GM23338 (cell line): ENCODE results near the gene HNRNPM. TPM values are rescaled to one million over a fixed set of nuclear protein-coding genes. Genes with fewer than 3 reads are reported as not detected.

ENCODE experiments used
- ATAC-seq: fragments of 200-7000 bp; cut with Tn5 transposase; 3 replicates; pipeline ENCODE4 v1.9.1; 2020
- DNase-seq: peaks from one replicate; pipeline ENCODE4 v3.0.0-alpha.2; 2015; ENCODE audit warnings: low spot score
- H2AFZ ChIP-seq: fragments of 200-600 bp; sonication (generic); 2 replicates; pipeline ENCODE4 v1.8.0; 2016; ENCODE audit warnings: antibody characterized with exemption, mild to moderate bottlenecking, moderate library complexity
- H3F3A ChIP-seq: fragments of 200-600 bp; sonication (generic); replicated peaks from 2 replicates; pipeline ENCODE4 v1.8.0; 2017; ENCODE audit warnings: antibody characterized with exemption, mixed run types, low read depth
- H3K27ac ChIP-seq: fragments of 200-600 bp; sonication (generic); 2 replicates; pipeline ENCODE4 v1.6.1; 2016; ENCODE audit warnings: low read depth
- H3K27me3 ChIP-seq: fragments of 200-600 bp; sonication (generic); 2 replicates; pipeline ENCODE4 v1.8.0; 2016; ENCODE audit warnings: mild to moderate bottlenecking, mixed run types, moderate library complexity; ENCODE audit not compliant: insufficient read depth
- H3K36me3 ChIP-seq: fragments of 200-600 bp; sonication (generic); 2 replicates; pipeline ENCODE4 v1.8.0; 2016; ENCODE audit warnings: mild to moderate bottlenecking; ENCODE audit not compliant: insufficient read depth
- H3K4me1 ChIP-seq: fragments of 200-600 bp; sonication (generic); 2 replicates; pipeline ENCODE4 v1.8.0; 2016; ENCODE audit warnings: mild to moderate bottlenecking, moderate library complexity; ENCODE audit not compliant: insufficient read depth
- H3K4me2 ChIP-seq: fragments of 200-600 bp; sonication (generic); 2 replicates; pipeline ENCODE4 v1.7.1; 2017; ENCODE audit warnings: mixed run types
- H3K4me3 ChIP-seq: fragments of 200-600 bp; sonication (generic); 2 replicates; pipeline ENCODE4 v1.6.1; 2016; ENCODE audit warnings: mixed run types
- H3K79me2 ChIP-seq: fragments of 200-600 bp; sonication (generic); replicated peaks from 2 replicates; pipeline ENCODE4 v1.8.0; 2017; ENCODE audit warnings: mild to moderate bottlenecking; ENCODE audit not compliant: insufficient read depth
- H3K9me2 ChIP-seq: fragments of 200-600 bp; sonication (generic); 2 replicates; pipeline ENCODE4 v1.8.0; 2017; ENCODE audit not compliant: insufficient read depth
- H4K20me1 ChIP-seq: fragments of 200-600 bp; sonication (generic); replicated peaks from 2 replicates; pipeline ENCODE4 v1.8.0; 2017; ENCODE audit warnings: mild to moderate bottlenecking; ENCODE audit not compliant: insufficient read depth
- H3K27ac Mint-ChIP-seq: 2 replicates; pipeline ENCODE4 v1.8.0; 2020; ENCODE audit warnings: inconsistent platforms, mild to moderate bottlenecking, moderate library complexity, mixed read lengths
- H3K27me3 Mint-ChIP-seq: 3 replicates; pipeline ENCODE4 v1.8.0; 2022; ENCODE audit warnings: low read depth, mild to moderate bottlenecking, moderate library complexity, mixed read lengths, inconsistent platforms; ENCODE audit not compliant: insufficient read depth, poor library complexity
- H3K36me3 Mint-ChIP-seq: 3 replicates; pipeline ENCODE4 v1.8.0; 2021; ENCODE audit warnings: low read depth, mild to moderate bottlenecking, inconsistent platforms, moderate library complexity, mixed read lengths
- H3K4me1 Mint-ChIP-seq: 3 replicates; pipeline ENCODE4 v1.8.0; 2020; ENCODE audit warnings: mild to moderate bottlenecking, inconsistent platforms, mixed read lengths
- H3K4me3 Mint-ChIP-seq: 3 replicates; pipeline ENCODE4 v1.8.0; 2021; ENCODE audit warnings: moderate library complexity, mild to moderate bottlenecking, inconsistent platforms, mixed read lengths
- H3K9me3 Mint-ChIP-seq: 3 replicates; pipeline ENCODE4 v1.8.0; 2020; ENCODE audit warnings: moderate library complexity, mild to moderate bottlenecking, inconsistent platforms, mixed read lengths
- CREB1 ChIP-seq: fragments of 250-450 bp; sonication (Bioruptor Pico); IDR thresholded peaks from 2 replicates; pipeline ENCODE4 v1.5.0; 2020; ENCODE audit warnings: low read depth, mild to moderate bottlenecking, moderate library complexity
- CTCF ChIP-seq, 2 experiments: fragments of 200-600 bp in 1 of 2; sonication (generic) in 1 of 2; conservative IDR thresholded peaks; 2 replicates each; pipeline versions ENCODE4 v1.5.1 to v1.6.1; 2016 to 2017; ENCODE audit warnings: antibody characterized with exemption in 2 of 2, low read depth in 2 of 2, mild to moderate bottlenecking in 2 of 2, moderate library complexity in 1 of 2
- EZH2 ChIP-seq: fragments of 200-600 bp; sonication (generic); IDR thresholded peaks from one replicate; pipeline ENCODE4 v1.8.0; 2017; ENCODE audit warnings: antibody characterized with exemption, mild to moderate bottlenecking, low read depth; ENCODE audit not compliant: unreplicated experiment
- EZH2phosphoT487 ChIP-seq: fragments of 200-600 bp; sonication (generic); IDR thresholded peaks from one replicate; pipeline ENCODE4 v1.8.1; 2018; ENCODE audit warnings: antibody characterized with exemption; ENCODE audit not compliant: unreplicated experiment
- JUNB ChIP-seq: IDR thresholded peaks from one replicate; pipeline ENCODE4 v1.6.1; 2016; ENCODE audit warnings: antibody characterized with exemption; ENCODE audit not compliant: unreplicated experiment
- NANOG ChIP-seq: IDR thresholded peaks from 2 replicates; pipeline ENCODE4 v1.6.1; 2016; ENCODE audit warnings: antibody characterized with exemption, borderline replicate concordance
- POLR2AphosphoS5 ChIP-seq: IDR thresholded peaks from 2 replicates; pipeline ENCODE4 v1.6.1; 2016; ENCODE audit warnings: antibody characterized with exemption, low read depth
- STAT1 ChIP-seq: IDR thresholded peaks from one replicate; pipeline ENCODE4 v1.6.1; 2016; ENCODE audit warnings: antibody characterized with exemption; ENCODE audit not compliant: unreplicated experiment
- ZNF114 ChIP-seq: fragments of 250-450 bp; sonication (Bioruptor Pico); IDR thresholded peaks from 2 replicates; pipeline ENCODE4 v1.5.0; 2020; ENCODE audit warnings: mild to moderate bottlenecking, moderate library complexity
- ZNF331 ChIP-seq: fragments of 250-450 bp; sonication (Bioruptor Pico); IDR thresholded peaks from 2 replicates; pipeline ENCODE4 v1.5.0; 2020; ENCODE audit warnings: low read depth, mild to moderate bottlenecking, moderate library complexity
- polyA plus RNA-seq: library from polyadenylated mRNA; unstranded; fragments of >200 nt; fragmentation: Nextera tagmentation; extraction: Ambion mirVana; gene quantifications from 2 replicates; pipeline ENCODE4 v1.2.1, GENCODE V29; 2016
- total RNA-seq: library from RNA; depleted of rRNA; stranded (reverse); fragments of >200 nt; shearing (Covaris generic); gene quantifications from 2 replicates; pipeline ENCODE4 v1.2.3, GENCODE V29; 2014
- TF ChIP-seq, protein P1 (sequence below): fragments of 250-450 bp; sonication (Bioruptor Pico); IDR thresholded peaks from 2 replicates; pipeline ENCODE4 v1.5.0; 2020; ENCODE audit warnings: mild to moderate bottlenecking, moderate library complexity
- TF ChIP-seq, protein P2 (sequence below): IDR thresholded peaks from 2 replicates; pipeline ENCODE4 v1.6.1; 2016; ENCODE audit warnings: antibody characterized with exemption

HNRNPM gene
- total and polyA plus RNA-seq, 2 experiments from 2014 or later: 291 to 389 TPM

DNA sequence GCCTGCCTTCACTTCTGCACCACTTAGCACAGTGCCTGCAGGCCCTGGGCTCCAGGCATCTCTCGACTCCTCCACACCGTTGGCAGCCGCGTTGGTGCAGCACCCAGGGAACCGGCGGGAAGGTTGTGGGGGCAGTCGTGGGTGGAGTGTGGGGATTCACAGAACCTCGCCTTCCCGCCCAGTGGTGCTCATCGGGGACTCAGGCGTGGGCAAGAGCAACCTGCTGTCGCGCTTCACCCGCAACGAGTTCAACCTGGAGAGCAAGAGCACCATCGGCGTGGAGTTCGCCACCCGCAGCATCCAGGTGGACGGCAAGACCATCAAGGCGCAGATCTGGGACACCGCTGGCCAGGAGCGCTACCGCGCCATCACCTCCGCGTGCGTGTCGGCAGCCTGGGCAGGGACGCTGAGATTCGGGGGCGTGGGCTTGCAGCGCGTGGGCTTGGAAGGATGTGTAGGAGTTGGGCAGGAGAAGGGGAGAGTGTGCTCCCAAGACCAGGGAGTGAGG is 45.0 kb upstream of the HNRNPM start:
- Histone ChIP-seq H4K20me1 (peaks cover 1% of the 10 kb centered on the region; the same call in 1 of the 2 replicates), H3F3A (0 out of 2 replicates have a peak, but pooled peaks cover 3% of the 10 kb centered on the region), H3K79me2 (peaks cover 39% of the 10 kb centered on the region), H3K4me1 (peaks cover 4% of the 10 kb centered on the region; the same call in 1 of the 2 replicates), H2AFZ (no peak overlapping the region), H3K4me3 (no peak overlapping the region), H3K27ac (no peak overlapping the region), H3K27me3 (no peaks in the 10 kb centered on the region), H3K9me2 (no peaks in the 10 kb centered on the region), H3K4me2 (no peak overlapping the region), H3K36me3 (no peaks in the 10 kb centered on the region)
- TF ChIP-seq STAT1 (no peak), JUNB (no peak)
- Mint-ChIP-seq H3K4me3 (no peak overlapping the region), H3K9me3 (no peaks in the 10 kb centered on the region), H3K27ac (no peak overlapping the region), H3K36me3 (peaks cover 26% of the 10 kb centered on the region), H3K27me3 (peaks cover 8% of the 10 kb centered on the region), H3K4me1 (peaks cover 7% of the 10 kb centered on the region; the same call in 2 of the 3 replicates)
- no peak for DNase-seq
- no peak for ATAC-seq

- Mint-ChIP-seq H3K36me3 (peaks cover 28% of the 10 kb centered on the region), H3K27me3 (peaks cover 6% of the 10 kb centered on the region), H3K4me3 (no peak overlapping the region), H3K4me1 (peaks cover 4% of the 10 kb centered on the region; the same call in 2 of the 3 replicates), H3K27ac (peak overlapping the region; percentile 77; the same call in 1 of the 2 replicates), H3K9me3 (no peaks in the 10 kb centered on the region)
- H4K20me1 ChIP-seq: no peaks in the 10 kb centered on the region; the same call in 1 of the 2 replicates
- no peak for ATAC-seq
- DNase-seq: no peak
- peaks cover 20% of the 10 kb centered on the region for H3K79me2 ChIP-seq
- no peak overlapping the region for H3K4me3 ChIP-seq
- H2AFZ ChIP-seq: no peak overlapping the region
- H3K4me1 ChIP-seq: peaks cover 3% of the 10 kb centered on the region; the same call in 1 of the 2 replicates
- H3K27me3 ChIP-seq: no peaks in the 10 kb centered on the region
- no peak overlapping the region for H3K27ac ChIP-seq
- no peaks in the 10 kb centered on the region for H3F3A ChIP-seq
- H3K36me3 ChIP-seq: no peaks in the 10 kb centered on the region
- no peaks in the 10 kb centered on the region for H3K9me2 ChIP-seq
- H3K4me2 ChIP-seq: no peak overlapping the region
- no peak for TF ChIP-seq EZH2
- TF ChIP-seq CTCF (conservative IDR thresholded peaks at IDR 0.05; ENCODE audit: low read depth in 2 of 2): no peak
- no peak for TF ChIP-seq ZNF114 (CRISPR knock-in tag)
- no peak for TF ChIP-seq STAT1
- TF ChIP-seq, protein P1, sequence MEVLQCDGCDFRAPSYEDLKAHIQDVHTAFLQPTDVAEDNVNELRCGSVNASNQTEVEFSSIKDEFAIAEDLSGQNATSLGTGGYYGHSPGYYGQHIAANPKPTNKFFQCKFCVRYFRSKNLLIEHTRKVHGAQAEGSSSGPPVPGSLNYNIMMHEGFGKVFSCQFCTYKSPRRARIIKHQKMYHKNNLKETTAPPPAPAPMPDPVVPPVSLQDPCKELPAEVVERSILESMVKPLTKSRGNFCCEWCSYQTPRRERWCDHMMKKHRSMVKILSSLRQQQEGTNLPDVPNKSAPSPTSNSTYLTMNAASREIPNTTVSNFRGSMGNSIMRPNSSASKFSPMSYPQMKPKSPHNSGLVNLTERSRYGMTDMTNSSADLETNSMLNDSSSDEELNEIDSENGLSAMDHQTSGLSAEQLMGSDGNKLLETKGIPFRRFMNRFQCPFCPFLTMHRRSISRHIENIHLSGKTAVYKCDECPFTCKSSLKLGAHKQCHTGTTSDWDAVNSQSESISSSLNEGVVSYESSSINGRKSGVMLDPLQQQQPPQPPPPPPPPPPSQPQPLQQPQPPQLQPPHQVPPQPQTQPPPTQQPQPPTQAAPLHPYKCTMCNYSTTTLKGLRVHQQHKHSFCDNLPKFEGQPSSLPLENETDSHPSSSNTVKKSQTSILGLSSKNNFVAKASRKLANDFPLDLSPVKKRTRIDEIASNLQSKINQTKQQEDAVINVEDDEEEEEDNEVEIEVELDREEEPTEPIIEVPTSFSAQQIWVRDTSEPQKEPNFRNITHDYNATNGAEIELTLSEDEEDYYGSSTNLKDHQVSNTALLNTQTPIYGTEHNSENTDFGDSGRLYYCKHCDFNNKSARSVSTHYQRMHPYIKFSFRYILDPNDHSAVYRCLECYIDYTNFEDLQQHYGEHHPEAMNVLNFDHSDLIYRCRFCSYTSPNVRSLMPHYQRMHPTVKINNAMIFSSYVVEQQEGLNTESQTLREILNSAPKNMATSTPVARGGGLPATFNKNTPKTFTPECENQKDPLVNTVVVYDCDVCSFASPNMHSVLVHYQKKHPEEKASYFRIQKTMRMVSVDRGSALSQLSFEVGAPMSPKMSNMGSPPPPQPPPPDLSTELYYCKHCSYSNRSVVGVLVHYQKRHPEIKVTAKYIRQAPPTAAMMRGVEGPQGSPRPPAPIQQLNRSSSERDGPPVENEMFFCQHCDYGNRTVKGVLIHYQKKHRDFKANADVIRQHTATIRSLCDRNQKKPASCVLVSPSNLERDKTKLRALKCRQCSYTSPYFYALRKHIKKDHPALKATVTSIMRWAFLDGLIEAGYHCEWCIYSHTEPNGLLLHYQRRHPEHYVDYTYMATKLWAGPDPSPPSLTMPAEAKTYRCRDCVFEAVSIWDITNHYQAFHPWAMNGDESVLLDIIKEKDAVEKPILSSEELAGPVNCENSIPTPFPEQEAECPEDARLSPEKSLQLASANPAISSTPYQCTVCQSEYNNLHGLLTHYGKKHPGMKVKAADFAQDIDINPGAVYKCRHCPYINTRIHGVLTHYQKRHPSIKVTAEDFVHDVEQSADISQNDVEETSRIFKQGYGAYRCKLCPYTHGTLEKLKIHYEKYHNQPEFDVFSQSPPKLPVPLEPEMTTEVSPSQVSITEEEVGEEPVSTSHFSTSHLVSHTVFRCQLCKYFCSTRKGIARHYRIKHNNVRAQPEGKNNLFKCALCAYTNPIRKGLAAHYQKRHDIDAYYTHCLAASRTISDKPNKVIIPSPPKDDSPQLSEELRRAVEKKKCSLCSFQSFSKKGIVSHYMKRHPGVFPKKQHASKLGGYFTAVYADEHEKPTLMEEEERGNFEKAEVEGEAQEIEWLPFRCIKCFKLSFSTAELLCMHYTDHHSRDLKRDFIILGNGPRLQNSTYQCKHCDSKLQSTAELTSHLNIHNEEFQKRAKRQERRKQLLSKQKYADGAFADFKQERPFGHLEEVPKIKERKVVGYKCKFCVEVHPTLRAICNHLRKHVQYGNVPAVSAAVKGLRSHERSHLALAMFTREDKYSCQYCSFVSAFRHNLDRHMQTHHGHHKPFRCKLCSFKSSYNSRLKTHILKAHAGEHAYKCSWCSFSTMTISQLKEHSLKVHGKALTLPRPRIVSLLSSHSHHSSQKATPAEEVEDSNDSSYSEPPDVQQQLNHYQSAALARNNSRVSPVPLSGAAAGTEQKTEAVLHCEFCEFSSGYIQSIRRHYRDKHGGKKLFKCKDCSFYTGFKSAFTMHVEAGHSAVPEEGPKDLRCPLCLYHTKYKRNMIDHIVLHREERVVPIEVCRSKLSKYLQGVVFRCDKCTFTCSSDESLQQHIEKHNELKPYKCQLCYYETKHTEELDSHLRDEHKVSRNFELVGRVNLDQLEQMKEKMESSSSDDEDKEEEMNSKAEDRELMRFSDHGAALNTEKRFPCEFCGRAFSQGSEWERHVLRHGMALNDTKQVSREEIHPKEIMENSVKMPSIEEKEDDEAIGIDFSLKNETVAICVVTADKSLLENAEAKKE (CRISPR knock-in tag): no peak
- no peak for TF ChIP-seq POLR2AphosphoS5
- TF ChIP-seq, protein P2, sequence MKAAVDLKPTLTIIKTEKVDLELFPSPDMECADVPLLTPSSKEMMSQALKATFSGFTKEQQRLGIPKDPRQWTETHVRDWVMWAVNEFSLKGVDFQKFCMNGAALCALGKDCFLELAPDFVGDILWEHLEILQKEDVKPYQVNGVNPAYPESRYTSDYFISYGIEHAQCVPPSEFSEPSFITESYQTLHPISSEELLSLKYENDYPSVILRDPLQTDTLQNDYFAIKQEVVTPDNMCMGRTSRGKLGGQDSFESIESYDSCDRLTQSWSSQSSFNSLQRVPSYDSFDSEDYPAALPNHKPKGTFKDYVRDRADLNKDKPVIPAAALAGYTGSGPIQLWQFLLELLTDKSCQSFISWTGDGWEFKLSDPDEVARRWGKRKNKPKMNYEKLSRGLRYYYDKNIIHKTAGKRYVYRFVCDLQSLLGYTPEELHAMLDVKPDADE: no peak
- TF ChIP-seq ZNF331 (CRISPR knock-in tag): no peak
- no peak for TF ChIP-seq EZH2phosphoT487
- TF ChIP-seq JUNB: no peak
- TF ChIP-seq NANOG: no peak
- TF ChIP-seq CREB1 (CRISPR knock-in tag): no peak
Observed at GRCh38 chr19:8401981-8402411, 42.8 kb upstream of the HNRNPM start.
